ENCODE measurements around the gene RAB12. TPM values are rescaled to one million over a fixed set of nuclear protein-coding genes. Genes with fewer than 3 reads are reported as not detected.

RAB12 gene
- total RNA-seq, 1 experiment from 2014 or later = 79.4 TPM

DNA sequence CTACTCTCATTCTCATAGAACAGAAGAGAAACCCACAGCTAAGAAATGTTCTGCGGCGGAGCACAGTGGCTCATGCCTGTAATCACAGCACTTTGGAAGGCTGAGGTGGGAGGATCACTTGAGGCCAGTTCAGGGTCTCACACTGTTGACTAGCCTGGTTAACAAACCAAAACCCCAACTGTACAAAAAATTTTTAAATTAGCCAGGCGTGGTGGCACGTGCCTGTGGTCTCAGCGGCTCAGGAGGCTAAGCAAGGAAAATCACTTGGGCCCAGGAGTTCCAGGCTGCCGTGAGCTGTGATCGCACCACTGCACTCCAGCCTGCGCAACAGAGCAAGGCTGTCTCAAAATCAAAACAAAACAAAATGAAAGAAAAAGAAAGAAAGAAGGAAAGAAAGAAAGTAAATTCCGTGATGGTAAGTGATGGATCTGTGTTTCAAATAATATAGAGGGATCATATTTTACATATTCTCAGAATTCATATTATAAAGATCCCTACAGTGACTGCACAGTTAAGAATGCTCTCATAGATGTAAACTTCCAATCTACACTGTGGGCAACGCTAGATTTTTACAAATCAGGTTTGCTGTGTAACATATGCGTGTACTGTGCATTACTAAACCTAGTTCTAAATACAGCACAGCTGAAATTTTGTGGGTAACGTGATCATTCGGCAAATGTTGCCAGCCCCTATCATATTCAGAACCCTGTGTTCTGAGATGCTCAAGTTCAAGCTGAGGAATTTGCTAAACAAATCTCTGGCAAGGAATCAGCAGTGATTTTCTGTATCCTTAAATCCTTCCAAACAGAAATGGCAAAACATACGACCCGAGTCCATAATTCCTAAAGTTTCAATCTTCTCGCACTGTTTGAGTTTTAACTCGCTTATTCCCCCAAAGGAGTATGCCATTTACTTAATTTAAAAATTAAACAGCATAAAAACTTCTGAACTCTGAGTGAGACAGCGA, 1.2 kb upstream of the RAB12 start:
- Histone ChIP-seq H4K20me1 (ENCODE audit: insufficient read depth) (peaks cover 9% of the 10 kb centered on the region; the same call in 1 of the 2 replicates), H3K9me3 (ENCODE audit: insufficient read depth, low read depth) (no peaks in the 10 kb centered on the region), H3K9me2 (ENCODE audit: insufficient read depth) (no peaks in the 10 kb centered on the region), H3K36me3 (ENCODE audit: low read depth) (no peaks in the 10 kb centered on the region), H2AFZ (peak overlapping the region; percentile 99), H3K4me2 (peak overlapping the region; percentile 96), H3K27ac (no peak overlapping the region), H3K79me2 (ENCODE audit: low read depth) (peaks cover 32% of the 10 kb centered on the region), H3K27me3 (ENCODE audit: insufficient read depth, low read depth) (no peaks in the 10 kb centered on the region), H3K4me1 (replicated peaks; ENCODE audit: insufficient read depth) (peaks cover 32% of the 10 kb centered on the region), H3F3A (ENCODE audit: insufficient read depth, low read depth) (peaks cover 16% of the 10 kb centered on the region), H3K4me3 (peak overlapping the region; percentile 83)
- intact Hi-C loops (cut with micrococcal nuclease; ENCODE audit: unreplicated experiment) = no loop called here
- ChIA-PET CTCF (no interaction called here), POLR2A (ENCODE audit: unreplicated experiment) (no interaction called here)
- TF ChIP-seq, protein P1, sequence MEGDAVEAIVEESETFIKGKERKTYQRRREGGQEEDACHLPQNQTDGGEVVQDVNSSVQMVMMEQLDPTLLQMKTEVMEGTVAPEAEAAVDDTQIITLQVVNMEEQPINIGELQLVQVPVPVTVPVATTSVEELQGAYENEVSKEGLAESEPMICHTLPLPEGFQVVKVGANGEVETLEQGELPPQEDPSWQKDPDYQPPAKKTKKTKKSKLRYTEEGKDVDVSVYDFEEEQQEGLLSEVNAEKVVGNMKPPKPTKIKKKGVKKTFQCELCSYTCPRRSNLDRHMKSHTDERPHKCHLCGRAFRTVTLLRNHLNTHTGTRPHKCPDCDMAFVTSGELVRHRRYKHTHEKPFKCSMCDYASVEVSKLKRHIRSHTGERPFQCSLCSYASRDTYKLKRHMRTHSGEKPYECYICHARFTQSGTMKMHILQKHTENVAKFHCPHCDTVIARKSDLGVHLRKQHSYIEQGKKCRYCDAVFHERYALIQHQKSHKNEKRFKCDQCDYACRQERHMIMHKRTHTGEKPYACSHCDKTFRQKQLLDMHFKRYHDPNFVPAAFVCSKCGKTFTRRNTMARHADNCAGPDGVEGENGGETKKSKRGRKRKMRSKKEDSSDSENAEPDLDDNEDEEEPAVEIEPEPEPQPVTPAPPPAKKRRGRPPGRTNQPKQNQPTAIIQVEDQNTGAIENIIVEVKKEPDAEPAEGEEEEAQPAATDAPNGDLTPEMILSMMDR (conservative IDR thresholded peaks at IDR 0.05) = no peak
- no peak for TF ChIP-seq EZH2 (IDR thresholded peaks at IDR 0.05; ENCODE audit: low read depth)
- no TSS peak for BruUV-seq (replicated peaks)
- no peak for DNase-seq

DNA sequence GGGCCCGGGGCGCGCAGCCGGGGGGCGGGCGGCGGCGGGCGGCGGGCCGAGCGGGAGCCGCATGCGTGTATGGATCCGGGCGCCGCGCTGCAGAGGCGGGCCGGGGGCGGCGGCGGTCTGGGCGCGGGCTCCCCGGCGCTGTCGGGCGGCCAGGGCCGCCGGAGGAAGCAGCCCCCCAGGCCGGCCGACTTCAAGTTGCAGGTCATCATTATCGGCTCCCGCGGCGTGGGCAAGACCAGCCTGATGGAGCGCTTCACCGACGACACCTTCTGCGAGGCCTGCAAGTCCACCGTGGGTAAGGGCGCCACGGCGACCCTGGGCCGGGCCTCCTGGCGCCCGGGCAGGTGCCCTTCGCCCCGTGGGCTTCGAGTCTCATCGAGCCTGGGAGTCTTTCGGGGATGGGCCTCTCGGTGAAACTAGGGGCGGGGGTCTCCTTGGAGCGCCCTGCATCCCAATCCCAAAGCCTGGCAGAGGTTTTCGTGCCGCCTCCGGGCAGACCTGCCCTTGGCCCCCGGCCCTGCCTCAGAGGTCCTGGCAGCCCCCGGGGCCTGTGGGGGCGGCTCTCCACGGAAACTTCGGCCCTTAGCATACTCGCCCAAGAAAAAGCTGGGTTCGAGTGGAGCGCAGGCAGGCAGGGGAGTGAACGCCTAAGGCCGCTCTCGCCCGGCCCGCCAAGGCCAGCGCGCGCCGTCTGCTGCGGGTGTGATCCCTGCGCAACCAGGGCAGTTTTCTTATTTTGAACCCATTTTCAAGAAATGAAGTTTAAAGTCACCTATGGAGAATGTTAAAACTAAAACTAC, 622 bp downstream of the RAB12 start:
- no peaks in the 10 kb centered on the region for H3K27me3 ChIP-seq (ENCODE audit: insufficient read depth, low read depth)
- intact Hi-C loops (cut with micrococcal nuclease; ENCODE audit: unreplicated experiment) = loop anchor here (5.0 kb wide), 2 partner anchors 97 to 527 kb away; partner anchors contain the start of genes ANKRD12 and MTCL1
- CTCF ChIA-PET = interaction anchor here (0.6 to 0.9 kb wide), 7 partner anchors 57 to 864 kb away, joined by 3 to 21 read pairs (median 5); no protein-coding TSS in a partner anchor
- no peaks in the 10 kb centered on the region for H3K36me3 ChIP-seq (ENCODE audit: low read depth)
- peak overlapping the region; percentile 86 for H3K4me2 ChIP-seq
- peak overlapping the region; percentile 98 for H3K4me3 ChIP-seq
- H2AFZ ChIP-seq = peak overlapping the region; percentile 72
- POLR2A ChIA-PET (ENCODE audit: unreplicated experiment) = interaction anchor here (0.6 to 0.7 kb wide), 3 partner anchors 15 to 1791 kb away, joined by 3 to 7 read pairs (median 5); no protein-coding TSS in a partner anchor
- H3K4me1 ChIP-seq (replicated peaks; ENCODE audit: insufficient read depth) = peaks cover 50% of the 10 kb centered on the region
- H3K9me2 ChIP-seq (ENCODE audit: insufficient read depth) = no peaks in the 10 kb centered on the region
- no peaks in the 10 kb centered on the region for H3K9me3 ChIP-seq (ENCODE audit: insufficient read depth, low read depth)
- H3F3A ChIP-seq (ENCODE audit: insufficient read depth, low read depth) = peaks cover 16% of the 10 kb centered on the region
- TF ChIP-seq, protein P1 (conservative IDR thresholded peaks at IDR 0.05) = no peak
- TF ChIP-seq EZH2 (IDR thresholded peaks at IDR 0.05; ENCODE audit: low read depth) = no peak
- H3K27ac ChIP-seq = peak overlapping the region; percentile 79; the same call in 1 of the 2 replicates
- H4K20me1 ChIP-seq (ENCODE audit: insufficient read depth) = peaks cover 9% of the 10 kb centered on the region; the same call in 1 of the 2 replicates
- BruUV-seq (replicated peaks) = no TSS peak
- peak in 1 of 2 experiments; percentile 14 for DNase-seq
- peaks cover 50% of the 10 kb centered on the region for H3K79me2 ChIP-seq (ENCODE audit: low read depth)

DNA sequence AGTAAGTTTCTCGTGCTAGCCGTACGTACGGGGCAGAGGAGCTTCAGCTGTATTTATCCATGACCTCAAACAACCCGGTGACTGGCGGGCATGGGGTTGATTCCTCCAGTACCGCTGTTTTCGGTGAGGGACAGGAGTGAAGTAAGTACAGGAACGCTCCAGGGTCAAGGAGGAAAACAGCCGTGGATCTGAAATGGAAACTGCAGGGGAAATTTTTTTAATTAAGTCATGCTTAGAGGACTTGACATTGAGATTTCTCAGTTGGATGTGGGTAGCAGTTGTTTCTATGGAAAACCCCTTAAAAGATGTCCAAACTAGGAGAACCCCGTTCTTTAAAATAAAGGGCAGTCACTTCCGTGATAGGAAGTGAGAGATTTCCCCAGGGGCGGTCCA, 1.2 kb downstream of the RAB12 start:
- ChIA-PET CTCF (no interaction called here), POLR2A (ENCODE audit: unreplicated experiment) (interaction anchor here (0.6 kb wide), 1 partner anchor 15 kb away, joined by 3 read pairs; no protein-coding TSS in a partner anchor)
- no peaks in the 10 kb centered on the region for H3K27me3 ChIP-seq (ENCODE audit: insufficient read depth, low read depth)
- peaks cover 9% of the 10 kb centered on the region; the same call in 1 of the 2 replicates for H4K20me1 ChIP-seq (ENCODE audit: insufficient read depth)
- peaks cover 56% of the 10 kb centered on the region for H3K79me2 ChIP-seq (ENCODE audit: low read depth)
- DNase-seq = no peak
- H3F3A ChIP-seq (ENCODE audit: insufficient read depth, low read depth) = peaks cover 16% of the 10 kb centered on the region
- no peaks in the 10 kb centered on the region for H3K36me3 ChIP-seq (ENCODE audit: low read depth)
- H3K9me3 ChIP-seq (ENCODE audit: insufficient read depth, low read depth) = no peaks in the 10 kb centered on the region
- no peak for TF ChIP-seq EZH2 (IDR thresholded peaks at IDR 0.05; ENCODE audit: low read depth)
- TF ChIP-seq, protein P1 (conservative IDR thresholded peaks at IDR 0.05) = no peak
- peak overlapping the region; percentile 72; the same call in 1 of the 2 replicates for H2AFZ ChIP-seq
- H3K27ac ChIP-seq = peak overlapping the region; percentile 79; the same call in 1 of the 2 replicates
- intact Hi-C loops (cut with micrococcal nuclease; ENCODE audit: unreplicated experiment) = loop anchor here (5.0 kb wide), 2 partner anchors 97 to 527 kb away; partner anchors contain the start of genes ANKRD12 and MTCL1
- H3K4me2 ChIP-seq = peak overlapping the region; percentile 86
- TSS peak; percentile 45 for BruUV-seq (replicated peaks)
- H3K4me3 ChIP-seq = peak overlapping the region; percentile 98
- no peaks in the 10 kb centered on the region for H3K9me2 ChIP-seq (ENCODE audit: insufficient read depth)
- H3K4me1 ChIP-seq (replicated peaks; ENCODE audit: insufficient read depth) = peaks cover 56% of the 10 kb centered on the region
